GM18868 (cell line): ENCODE data around the gene TENM4.
A peak's percentile ranks its signal among the peaks of the same experiment; 100 is the strongest.

Source experiments
- ATAC-seq: cut with Tn5 transposase; IDR thresholded peaks from one replicate; pipeline ENCODE4 v1.9.1; 2021; ENCODE audit warnings: mild to moderate bottlenecking, moderate library complexity; ENCODE audit not compliant: unreplicated experiment

Gene TENM4

GRCh38 chr11:79150966-79151365 lies 289.9 kb downstream of the TENM4 start:
- ATAC-seq, result no peak

GRCh38 chr11:79150320-79150719 lies 290.5 kb downstream of the TENM4 start:
- ATAC-seq, result no peak

GRCh38 chr11:79147731-79148130 lies 293.1 kb downstream of the TENM4 start:
- ATAC-seq, result no peak

- no peak for ATAC-seq
Observed at GRCh38 chr11:79147011-79147410, 293.8 kb downstream of the TENM4 start.

- ATAC-seq, result no peak
Observed at GRCh38 chr11:79139900-79140299, 300.9 kb downstream of the TENM4 start.

- ATAC-seq, result no peak
Observed at GRCh38 chr11:79129702-79130101, 311.1 kb downstream of the TENM4 start.

- no peak for ATAC-seq
Observed at GRCh38 chr11:79128291-79128690, 312.5 kb downstream of the TENM4 start.

- ATAC-seq, result no peak
Observed at GRCh38 chr11:79122759-79123158, 318.1 kb downstream of the TENM4 start.

GRCh38 chr11:79121351-79121750 lies 319.5 kb downstream of the TENM4 start:
- no peak for ATAC-seq

- ATAC-seq, result no peak
Observed at GRCh38 chr11:79119491-79120284, 321.1 kb downstream of the TENM4 start.

GRCh38 chr11:79117488-79117887 lies 323.3 kb downstream of the TENM4 start:
- no peak for ATAC-seq

- ATAC-seq, result no peak
Observed at GRCh38 chr11:79116600-79116999, 324.2 kb downstream of the TENM4 start.

GRCh38 chr11:79113054-79113690 lies 327.7 kb downstream of the TENM4 start:
- ATAC-seq, result no peak

- ATAC-seq, result no peak
Observed at GRCh38 chr11:79110796-79111195, 330.0 kb downstream of the TENM4 start.

- no peak for ATAC-seq
Observed at GRCh38 chr11:79110321-79110720, 330.5 kb downstream of the TENM4 start.

GRCh38 chr11:79108851-79109250 lies 332.0 kb downstream of the TENM4 start:
- ATAC-seq, result no peak

- ATAC-seq, result no peak
Observed at GRCh38 chr11:79102840-79103239, 338.0 kb downstream of the TENM4 start.

GRCh38 chr11:79101656-79102055 lies 339.2 kb downstream of the TENM4 start:
- no peak for ATAC-seq

- ATAC-seq, result peak; percentile 96
Observed at GRCh38 chr11:79100093-79100910, 340.5 kb downstream of the TENM4 start.

GRCh38 chr11:79098146-79098545 lies 342.7 kb downstream of the TENM4 start:
- ATAC-seq, result no peak

GRCh38 chr11:79097246-79097875 lies 343.5 kb downstream of the TENM4 start:
- ATAC-seq, result no peak
